GM18861 (cell line): Measurements from ENCODE around the gene EPHA4.

Experiments
- ATAC-seq: cut with Tn5 transposase; IDR thresholded peaks from one replicate; pipeline ENCODE4 v1.9.1; 2021; ENCODE audit not compliant: unreplicated experiment

EPHA4 gene

DNA sequence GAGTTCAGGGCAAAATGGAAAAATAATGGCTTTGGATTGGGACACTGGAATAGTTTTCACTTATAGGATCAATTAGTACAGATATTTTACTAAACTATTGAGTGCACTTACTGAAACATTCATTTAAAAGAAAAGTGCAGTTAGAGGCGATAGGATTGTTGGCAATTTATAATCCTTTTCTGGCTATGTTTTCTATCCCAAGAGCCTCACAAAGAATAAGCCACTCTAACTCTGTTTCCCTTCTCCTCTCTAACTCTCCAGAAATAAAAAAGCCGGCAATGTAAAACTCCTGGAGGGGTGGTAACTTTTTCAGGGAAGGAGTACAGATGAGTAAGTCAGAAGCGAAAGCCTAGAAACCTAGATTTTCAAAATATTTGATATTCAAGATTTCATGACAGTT lies 91.3 kb downstream of the EPHA4 start:
- no peak for ATAC-seq

DNA sequence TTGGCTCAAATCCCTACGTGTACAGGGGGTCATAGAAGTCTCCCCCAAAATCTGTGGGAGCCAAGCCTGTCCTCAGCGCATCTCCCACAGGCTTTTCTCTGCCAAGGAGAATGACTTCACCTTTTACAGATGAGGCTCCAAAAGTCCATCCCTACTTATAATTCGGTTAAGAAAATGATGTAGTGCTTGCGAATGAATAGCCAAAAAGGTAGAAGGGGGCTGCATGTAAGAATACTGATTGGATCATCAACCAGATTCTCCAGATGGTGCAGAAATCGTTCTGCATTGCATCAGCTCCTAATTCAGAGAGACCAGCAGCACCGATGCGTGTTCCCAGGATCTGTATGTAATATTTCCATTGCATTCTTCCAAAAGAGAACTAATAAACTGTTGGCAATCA lies 91.9 kb downstream of the EPHA4 start:
- ATAC-seq: no peak

DNA sequence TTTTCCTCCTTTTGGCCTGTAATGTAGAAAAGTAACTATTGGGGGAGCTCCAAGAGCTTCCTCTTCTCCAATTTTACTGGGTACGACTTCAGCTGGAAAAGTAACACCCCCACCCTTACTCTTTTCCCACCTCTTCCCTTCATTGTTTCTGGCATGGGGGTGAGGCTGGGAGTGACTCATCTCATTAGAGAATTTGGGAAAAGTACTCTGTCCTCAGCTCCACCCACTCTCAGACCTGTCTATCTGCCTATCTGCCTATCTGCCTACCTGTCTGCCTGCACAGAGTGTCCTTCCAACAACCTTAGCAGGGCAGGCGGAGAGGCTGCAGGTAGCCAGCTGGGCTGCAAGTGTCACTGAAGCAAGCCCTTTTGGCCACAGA lies 93.6 kb downstream of the EPHA4 start:
- no peak for ATAC-seq

DNA sequence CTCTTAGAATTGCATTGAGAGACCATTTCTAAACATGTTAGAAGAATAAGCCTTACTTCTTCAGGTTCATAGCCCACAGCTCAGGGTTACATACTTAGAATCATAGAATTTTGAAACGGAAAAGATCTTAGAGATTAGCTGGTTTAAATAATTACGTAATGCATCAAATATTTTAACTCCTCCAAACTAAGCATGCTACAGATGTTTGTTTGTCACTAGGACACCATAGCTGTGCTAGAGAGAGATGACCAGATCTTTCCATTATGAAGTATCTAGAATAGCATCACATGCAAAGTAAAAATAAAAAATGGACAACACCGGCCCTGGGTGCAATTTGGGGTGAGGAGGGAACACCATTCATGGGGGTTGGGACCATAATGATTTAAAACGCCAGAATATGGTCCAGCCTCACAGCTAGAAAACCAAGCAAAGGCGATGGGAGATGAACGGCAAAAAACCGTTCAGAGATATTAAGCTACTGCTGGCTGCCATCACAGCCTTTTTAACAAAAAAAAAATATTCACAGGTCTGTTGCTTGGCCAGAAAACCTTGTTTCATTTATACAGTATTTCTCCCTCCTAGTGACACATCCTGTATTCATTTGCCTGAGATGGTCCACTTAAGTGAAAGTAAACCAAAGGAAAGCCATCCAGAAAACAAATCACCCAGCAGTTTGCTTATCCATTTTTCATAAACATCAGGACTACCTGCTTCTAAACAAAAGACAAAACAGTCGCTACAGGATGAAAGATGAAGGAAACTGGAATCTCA lies 94.2 kb downstream of the EPHA4 start:
- no peak for ATAC-seq

DNA sequence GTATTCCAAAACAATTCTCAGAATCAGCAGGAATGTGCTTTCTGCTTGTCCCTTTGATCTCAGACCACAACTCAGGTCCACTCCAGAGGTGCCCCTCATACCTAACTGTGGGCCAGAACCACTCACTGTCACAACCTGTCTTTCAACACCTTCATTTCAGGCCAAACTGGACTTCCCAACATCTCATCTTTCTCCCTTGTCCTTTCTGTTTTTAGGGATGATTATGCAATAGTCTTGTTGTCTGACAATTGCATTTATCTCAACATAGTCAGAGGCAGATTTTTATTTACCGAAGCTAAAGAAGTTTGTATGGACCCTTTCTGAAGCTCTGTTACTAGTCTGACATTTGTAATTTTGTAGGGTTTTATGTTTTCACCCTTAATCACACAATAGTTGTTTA lies 95.9 kb downstream of the EPHA4 start:
- ATAC-seq: no peak

DNA sequence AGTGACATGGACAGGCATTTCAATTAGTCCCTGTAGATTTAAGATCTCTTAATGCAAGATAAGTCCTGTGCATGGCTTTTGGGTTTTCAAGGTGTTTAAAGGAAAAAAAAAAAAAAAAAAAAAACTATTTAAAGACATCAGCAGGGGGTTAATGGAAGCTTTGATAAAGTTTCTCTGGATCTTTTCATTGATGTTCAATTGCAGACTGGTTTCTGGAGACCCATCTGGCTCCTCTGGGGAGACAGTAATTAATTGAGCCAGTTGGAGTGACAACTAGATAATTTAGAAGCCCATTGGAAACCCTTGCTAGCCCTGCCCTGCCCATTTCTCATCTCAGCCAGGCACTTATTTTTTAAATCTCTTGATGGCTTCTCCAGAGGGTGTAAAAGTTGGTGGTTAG lies 98.7 kb downstream of the EPHA4 start:
- no peak for ATAC-seq

DNA sequence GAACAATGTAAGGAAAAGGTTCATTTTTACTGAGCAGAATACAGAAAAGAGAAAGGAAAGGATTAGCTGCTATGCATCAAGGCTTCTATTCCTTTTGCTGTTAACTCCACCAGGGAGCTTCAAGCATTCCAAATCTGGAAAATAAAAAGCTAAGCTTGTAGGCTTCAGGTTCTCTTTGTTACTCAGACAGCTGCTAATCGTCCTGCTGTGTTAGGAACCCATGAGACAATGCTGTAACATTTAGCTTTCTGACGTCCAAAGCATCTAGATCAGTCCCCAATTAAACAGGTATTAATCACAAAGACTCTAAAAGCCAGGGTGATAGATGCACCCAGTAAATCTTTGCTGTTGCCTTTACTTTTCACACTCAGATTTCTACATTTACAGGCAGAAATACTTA lies 103.8 kb downstream of the EPHA4 start:
- ATAC-seq: no peak

DNA sequence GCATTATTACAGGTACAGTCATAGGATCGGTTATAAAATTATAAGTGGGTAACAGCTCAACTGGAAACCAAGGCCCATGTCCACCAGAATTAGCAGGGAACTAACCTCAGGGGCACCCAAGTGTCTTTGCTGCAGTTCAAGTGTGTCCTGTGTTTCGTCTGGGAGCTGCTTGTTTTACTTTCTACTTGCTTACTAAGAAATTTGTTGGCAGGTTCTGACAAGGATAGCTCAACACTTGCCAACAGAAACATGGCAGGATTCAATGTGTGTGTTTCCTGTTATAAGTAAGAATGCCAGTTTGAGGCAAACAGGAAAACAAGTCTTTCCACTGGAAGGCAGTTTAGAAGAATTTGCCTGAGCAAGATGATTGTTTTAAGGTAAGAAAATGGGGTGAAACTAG lies 104.5 kb downstream of the EPHA4 start:
- ATAC-seq: no peak

DNA sequence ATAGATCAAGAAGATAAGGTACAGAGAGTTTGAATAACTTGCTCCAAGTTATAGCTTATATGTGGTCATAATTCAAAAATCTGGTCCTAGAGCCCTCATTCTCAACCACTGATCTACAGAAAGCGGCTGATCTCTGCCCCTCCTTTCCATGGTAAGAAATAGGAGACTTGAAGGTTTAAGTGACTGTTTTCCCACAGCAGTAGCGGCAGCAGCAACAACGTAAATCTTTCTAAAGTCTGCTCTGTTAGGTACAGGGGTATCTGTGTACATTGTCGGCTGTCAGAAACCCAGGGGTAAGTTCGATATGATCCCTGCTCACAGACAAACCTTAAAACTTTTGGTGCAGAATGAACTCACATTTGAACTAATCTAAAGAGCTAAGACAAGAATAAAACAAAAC lies 105.4 kb downstream of the EPHA4 start:
- no peak for ATAC-seq

DNA sequence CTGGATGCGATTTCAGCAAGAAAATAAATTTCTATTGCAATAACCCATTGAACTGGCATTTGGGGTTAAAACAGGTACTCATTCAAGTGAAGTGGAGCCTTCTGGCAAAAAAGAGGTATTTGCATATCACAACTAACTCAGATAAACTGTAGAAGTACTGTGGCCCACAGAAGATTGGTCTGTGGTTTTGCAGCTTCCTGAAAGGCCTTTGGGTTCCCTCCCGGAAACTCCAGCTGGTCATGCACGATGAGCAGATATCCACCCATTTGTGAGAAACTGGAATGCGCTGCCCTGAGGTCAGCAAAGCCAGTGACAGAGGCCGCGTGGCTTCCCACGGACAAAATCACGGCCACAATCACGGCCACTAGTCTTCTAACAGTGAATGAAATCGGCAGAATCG lies 106.3 kb downstream of the EPHA4 start:
- ATAC-seq: peak; percentile 62

DNA sequence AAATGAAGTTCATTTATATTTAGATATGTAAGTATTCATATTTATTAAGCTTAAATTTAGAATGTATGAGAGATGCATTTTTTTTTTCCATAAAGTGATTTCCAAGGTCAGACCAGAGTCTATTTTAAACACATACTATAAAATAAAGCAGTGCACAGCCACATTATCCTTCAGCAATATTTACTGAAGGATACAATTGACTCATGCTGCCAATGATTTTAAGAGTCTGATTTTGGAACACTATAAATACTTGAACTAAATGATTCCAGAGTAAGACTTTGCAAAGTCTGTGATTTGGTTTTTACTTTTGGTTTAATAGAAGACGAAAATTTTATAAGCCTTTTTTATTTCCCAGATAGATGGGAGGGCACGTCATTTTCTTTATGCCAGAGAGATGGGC lies 107.1 kb downstream of the EPHA4 start:
- no peak for ATAC-seq

DNA sequence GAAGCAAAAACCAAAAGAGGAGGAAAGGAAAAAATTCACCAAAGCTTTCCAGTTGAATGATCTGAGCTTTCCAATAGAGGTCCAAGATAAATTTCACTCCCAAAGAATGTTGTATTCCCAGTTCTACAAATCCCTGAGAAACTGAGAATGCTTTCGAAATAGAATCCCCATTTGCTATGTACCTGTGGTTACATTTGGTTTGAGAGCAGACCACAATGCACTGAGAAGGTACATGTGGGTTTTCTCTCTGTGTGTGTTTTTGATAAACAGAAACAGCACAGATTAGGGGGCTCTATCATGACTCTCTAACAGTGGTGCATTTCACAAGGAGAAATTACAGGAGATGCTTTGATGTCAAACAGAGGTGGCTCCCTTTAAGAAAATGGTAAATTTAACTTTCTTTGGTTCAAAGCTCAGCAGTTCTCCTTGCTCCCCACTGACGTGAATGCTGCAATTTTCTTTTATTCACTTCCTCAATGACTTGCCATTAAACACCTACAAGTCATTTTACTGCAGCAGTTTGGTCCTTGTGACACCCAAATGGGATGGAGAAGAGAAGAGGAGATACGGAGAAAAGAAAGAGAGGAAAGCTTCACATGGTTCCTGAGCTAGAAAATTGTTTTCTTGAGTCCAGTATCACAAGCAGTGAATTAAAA lies 108.7 kb downstream of the EPHA4 start:
- ATAC-seq: no peak

DNA sequence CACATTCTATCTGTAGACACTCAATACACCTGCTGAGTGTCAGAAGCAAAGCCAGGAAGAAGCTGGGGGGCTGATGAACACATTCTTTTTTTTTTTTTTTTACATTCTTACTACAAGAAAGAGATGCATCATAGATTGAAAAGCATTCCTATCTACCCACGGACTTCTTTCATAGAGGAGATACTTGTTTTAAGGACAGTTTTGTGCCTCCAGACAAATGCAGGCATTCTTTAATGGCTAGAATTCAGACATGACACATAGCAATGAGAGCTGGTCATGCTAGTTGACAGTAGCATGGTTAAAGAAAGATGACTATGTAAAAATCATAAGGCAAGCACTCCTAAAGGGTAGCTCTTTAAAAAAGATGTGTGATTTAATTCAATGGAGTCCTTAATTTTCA lies 110.2 kb downstream of the EPHA4 start:
- no peak for ATAC-seq

DNA sequence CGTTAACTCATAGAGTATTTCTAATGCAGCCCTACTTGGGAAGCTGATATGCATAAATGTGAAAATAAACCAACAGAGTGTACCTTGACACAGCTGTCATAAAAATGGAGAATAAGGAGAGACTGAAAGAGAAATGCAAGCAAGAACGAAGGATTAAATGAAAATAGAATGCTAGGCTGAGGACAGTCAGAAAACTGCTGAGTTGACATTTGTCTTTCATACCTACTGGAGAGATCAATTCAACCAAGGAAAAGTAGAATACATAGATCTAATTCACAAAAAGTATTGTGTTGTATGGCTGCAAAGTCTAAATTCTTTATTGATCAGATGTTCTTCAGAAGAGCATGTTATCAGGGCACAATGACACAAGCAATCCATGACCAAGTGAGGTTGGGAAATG lies 112.0 kb downstream of the EPHA4 start:
- no peak for ATAC-seq

DNA sequence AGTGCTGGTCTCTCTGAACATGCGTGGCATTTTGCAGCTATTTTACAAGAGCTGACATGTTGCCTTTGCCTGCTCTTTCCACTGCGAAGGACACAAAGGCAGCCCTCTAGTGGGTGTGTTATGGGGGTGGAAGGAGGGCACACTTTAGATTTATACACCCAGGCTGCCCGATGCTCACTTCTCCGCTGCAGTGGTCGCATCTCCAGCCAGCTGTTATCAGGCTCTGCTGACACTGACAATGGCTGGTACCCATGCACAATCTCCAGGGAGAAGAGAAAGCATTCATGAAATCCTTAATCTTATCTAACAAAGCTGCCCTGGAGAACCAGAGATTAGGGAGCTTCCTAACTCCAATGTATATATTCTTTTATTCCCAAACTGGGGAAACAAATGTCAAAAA lies 113.5 kb downstream of the EPHA4 start:
- ATAC-seq: no peak

DNA sequence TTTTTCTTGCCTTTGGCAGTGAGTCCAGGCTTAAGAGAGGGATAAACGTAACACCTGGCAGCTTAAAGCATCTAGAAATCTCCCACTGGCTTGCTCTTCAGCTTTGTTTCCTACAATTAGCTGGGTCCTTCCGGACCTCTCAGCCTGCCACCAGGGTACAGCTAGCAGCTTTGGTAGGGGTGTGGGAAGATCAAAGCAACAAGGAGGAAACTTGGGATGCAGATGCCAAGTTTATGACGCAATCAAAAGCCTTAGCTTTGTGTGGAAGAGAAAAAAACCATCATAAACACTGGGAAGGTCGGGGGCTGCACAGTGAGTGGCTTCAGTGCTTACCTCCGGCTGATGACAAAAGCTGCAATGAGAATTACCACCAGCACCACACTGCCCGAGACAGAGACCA lies 116.9 kb downstream of the EPHA4 start:
- ATAC-seq: no peak

DNA sequence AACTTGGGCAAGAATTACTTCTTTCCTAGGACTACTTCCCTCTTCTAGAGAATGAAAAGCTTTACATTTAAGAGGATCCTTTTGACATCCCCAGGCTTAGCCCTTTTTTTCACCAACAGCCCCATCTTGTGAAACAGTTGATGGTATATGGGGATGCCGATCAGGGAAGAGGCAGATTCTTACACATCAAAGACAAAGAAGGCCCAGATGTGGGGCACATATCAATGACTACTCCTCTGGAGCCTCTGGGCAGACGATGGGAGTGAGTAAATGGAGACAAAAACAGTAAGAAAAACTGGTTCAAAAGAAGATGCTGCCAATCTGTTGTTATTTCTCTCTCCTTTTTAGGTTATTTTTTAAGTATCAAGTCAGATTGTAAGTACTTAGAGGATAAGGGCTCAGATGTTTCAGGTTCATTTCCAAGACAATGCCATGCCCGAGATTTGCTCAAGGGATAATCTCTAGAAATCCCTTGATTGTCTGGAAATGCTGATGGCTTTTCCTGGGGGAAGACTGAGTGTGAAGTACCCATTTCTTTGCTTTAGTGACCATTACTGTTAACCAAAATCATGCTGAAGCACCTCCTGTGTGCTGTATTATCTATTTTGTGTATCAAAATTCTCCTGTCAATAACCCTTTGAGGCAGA lies 117.5 kb downstream of the EPHA4 start:
- no peak for ATAC-seq

DNA sequence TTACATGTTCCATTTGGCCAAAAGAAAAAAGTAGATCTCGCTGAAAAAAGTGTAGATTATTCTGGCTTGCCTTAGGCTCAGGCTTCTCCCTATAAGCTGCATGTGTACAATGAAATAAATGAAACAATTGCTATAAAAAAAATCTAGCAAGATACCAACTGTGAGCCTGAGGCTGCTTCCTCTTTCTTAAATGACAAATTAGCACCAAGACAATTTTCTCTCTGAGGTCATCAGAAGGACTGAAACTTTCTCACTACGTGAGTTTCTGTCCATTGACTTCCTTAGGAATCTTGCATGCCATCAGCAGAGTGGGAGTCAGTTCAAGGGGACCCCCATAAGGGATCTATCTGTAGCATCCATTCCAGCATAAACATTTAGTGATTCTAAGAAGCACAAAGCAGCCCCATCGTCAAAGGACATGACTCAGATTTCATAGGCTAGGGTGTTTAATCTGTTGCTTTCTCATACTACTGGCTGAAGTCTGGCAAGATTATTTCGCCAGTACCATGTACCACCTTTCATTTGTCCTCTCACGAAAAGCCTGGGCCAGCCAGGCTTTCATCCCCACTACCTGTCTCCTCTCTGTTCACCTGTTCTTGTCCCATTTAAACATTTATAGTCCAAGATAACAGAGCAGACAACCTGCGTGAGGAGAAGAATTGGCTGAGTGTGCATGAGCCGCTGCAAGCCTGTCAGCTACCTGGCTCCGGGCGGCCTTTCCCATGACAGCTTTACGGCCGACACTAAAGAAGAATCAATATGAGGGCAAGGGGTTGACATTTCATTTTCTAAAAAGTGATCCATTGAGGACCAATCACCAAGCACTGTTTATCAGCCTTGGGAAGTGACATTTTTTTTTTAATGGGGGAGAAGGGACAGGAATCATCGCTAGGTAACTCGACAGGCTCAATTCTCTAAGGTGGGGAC lies 120.0 kb downstream of the EPHA4 start:
- no peak for ATAC-seq

DNA sequence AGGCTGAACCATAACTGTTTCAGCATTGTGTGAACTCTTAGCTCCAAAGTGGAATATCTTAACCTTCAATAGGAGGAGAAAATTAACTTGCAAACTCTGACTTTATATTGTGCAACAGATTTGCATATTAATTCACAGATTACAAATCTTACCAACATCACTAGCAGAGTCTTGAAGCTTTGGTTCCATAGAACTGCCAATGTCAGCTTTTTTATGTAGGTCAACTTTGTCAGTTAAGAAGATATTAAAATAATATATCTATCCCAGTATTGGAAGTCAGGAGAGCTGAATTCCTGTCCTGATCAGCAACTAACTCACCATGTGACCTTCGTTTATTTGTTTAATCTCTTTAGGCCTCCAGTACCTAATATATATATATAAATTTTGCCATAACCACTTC lies 121.8 kb downstream of the EPHA4 start:
- ATAC-seq: no peak

DNA sequence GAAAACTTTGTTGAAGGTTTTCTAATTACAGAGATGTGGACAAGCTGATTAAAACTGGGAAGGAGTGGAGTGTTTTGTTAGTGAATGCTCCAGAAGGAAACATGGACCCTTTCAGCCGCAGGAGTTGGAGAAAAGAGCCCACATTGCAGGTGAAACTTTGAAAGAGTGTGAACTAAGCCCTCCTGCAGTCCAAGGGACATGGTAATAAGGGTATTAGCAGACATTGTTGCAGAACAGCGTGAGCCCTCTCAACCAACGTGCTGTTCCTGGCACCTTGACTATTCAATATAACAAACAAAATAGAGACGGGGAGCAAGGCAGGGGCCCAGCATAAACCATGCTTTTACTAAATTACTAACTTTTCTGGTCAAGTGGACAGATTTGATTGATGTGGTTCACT lies 122.7 kb downstream of the EPHA4 start:
- ATAC-seq: no peak

DNA sequence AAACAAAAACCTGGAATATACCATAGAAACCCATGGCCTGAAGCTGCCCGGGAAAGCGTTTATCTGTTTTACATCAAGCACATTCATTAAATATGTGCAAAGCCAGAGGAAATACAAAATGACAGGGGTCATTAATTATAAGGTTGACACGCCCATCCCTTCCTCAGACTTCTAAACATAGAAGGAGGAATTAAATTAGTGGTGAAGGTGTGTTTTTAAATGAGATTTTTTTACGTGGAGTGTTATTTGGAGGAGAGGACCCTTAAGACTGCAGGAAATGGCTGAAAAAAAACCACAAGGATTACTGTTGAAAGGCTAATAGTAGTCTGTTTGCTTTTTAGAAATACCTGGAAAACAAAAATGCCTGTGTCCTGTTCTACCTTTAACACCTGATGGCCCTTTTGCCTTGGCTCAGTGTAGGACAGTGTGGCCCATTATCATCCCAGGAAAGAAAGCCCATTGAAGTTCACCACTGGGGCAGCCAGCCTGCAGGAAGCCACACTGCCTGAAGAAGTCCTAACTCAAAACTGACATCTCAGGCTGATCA lies 123.2 kb downstream of the EPHA4 start:
- no peak for ATAC-seq
